UCSD-AML1 (cell line): ENCODE measurements around the gene CIAO2A.
A peak's percentile ranks its signal among the peaks of the same experiment; 100 is the strongest.
"Not testable (repeated sequence)": the region's sequence is repeated elsewhere in the genome, so short reads cannot be mapped to it uniquely, and the experiment has no call there.

Experiments used
- DNase-seq: peaks from one replicate; lab custom pipeline; 2025; ENCODE audit not compliant: unreplicated experiment; lab: John Stamatoyannopoulos, UW

CIAO2A gene

GRCh38 chr15:64093627-64094417 lies at the start of gene CIAO2A:
CIAO2A (minus strand) TSS chr15:64093838; CDS start chr15:64093768, 70 bp downstream.
- peak; percentile 96 for DNase-seq

- DNase-seq = no peak
Measured at GRCh38 chr15:64143276-64143675, 49.6 kb upstream of the CIAO2A start.

GRCh38 chr15:64141798-64142512 lies 48.3 kb upstream of the CIAO2A start:
- no peak for DNase-seq

- DNase-seq = no peak
Measured at GRCh38 chr15:64138331-64138941, 44.8 kb upstream of the CIAO2A start.

- no peak for DNase-seq
Measured at GRCh38 chr15:64137226-64137833, 43.7 kb upstream of the CIAO2A start.

- DNase-seq = no peak
Measured at GRCh38 chr15:64136347-64136746, 42.7 kb upstream of the CIAO2A start.

- no peak for DNase-seq
Measured at GRCh38 chr15:64134345-64134829, 40.7 kb upstream of the CIAO2A start.

GRCh38 chr15:64133623-64134344 lies 40.1 kb upstream of the CIAO2A start:
- no peak for DNase-seq

- no peak for DNase-seq
Measured at GRCh38 chr15:64132217-64132616, 38.6 kb upstream of the CIAO2A start.

- DNase-seq = no peak
Measured at GRCh38 chr15:64131547-64131946, 37.9 kb upstream of the CIAO2A start.

GRCh38 chr15:64130159-64130558 lies 36.5 kb upstream of the CIAO2A start:
- DNase-seq = no peak

GRCh38 chr15:64127521-64128270 lies 34.1 kb upstream of the CIAO2A start:
- DNase-seq = no peak

- DNase-seq = no peak
Measured at GRCh38 chr15:64125978-64126377, 32.3 kb upstream of the CIAO2A start.

GRCh38 chr15:64122936-64123351 lies 29.3 kb upstream of the CIAO2A start:
- no peak for DNase-seq

GRCh38 chr15:64122444-64122843 lies 28.8 kb upstream of the CIAO2A start:
- DNase-seq = no peak

GRCh38 chr15:64121614-64122013 lies 28.0 kb upstream of the CIAO2A start:
- DNase-seq = no peak

- DNase-seq = not testable (repeated sequence)
Measured at GRCh38 chr15:64120322-64120721, 26.7 kb upstream of the CIAO2A start.

- DNase-seq = no peak
Measured at GRCh38 chr15:64117759-64118487, 24.3 kb upstream of the CIAO2A start.

- no peak for DNase-seq
Measured at GRCh38 chr15:64112904-64113303, 19.3 kb upstream of the CIAO2A start.
